Brain microvascular endothelial cell (primary cell): ENCODE data around the gene FLII.

ENCODE experiments used
- DNase-seq: peaks from one replicate; pipeline ENCODE4 v3.0.0-alpha.2; 2020
- H3K27ac ChIP-seq: fragments of 250-450 bp; sonication (Bioruptor Pico); 2 replicates; pipeline ENCODE4 v1.5.1; 2020; ENCODE audit warnings: mild to moderate bottlenecking, moderate library complexity
- H3K27me3 ChIP-seq: fragments of 250-450 bp; sonication (Bioruptor Pico); replicated peaks from 2 replicates; pipeline ENCODE4 v1.5.1; 2020; ENCODE audit warnings: mild to moderate bottlenecking
- H3K36me3 ChIP-seq: fragments of 250-450 bp; sonication (Bioruptor Pico); replicated peaks from 2 replicates; pipeline ENCODE4 v1.5.1; 2020; ENCODE audit warnings: mild to moderate bottlenecking
- H3K4me3 ChIP-seq: 2 replicates; pipeline ENCODE4 v1.5.1; 2011; ENCODE audit warnings: low read depth, mild to moderate bottlenecking, control low read depth, low read length, moderate library complexity
- in situ Hi-C: cut with HindIII; loops from 2 replicates; pipeline ENCODE4 v1.10.0; 2017; ENCODE audit warnings: low sequenced_read_pairs, low pct_ligation_motif_present
- TF ChIP-seq, protein P1 (sequence below): IDR thresholded peaks from 2 replicates; pipeline ENCODE4 v1.5.1; 2011; ENCODE audit warnings: low read depth, mild to moderate bottlenecking, moderate library complexity, low read length, control low read depth, inconsistent platforms; ENCODE audit errors: missing control alignments

FLII gene

DNA sequence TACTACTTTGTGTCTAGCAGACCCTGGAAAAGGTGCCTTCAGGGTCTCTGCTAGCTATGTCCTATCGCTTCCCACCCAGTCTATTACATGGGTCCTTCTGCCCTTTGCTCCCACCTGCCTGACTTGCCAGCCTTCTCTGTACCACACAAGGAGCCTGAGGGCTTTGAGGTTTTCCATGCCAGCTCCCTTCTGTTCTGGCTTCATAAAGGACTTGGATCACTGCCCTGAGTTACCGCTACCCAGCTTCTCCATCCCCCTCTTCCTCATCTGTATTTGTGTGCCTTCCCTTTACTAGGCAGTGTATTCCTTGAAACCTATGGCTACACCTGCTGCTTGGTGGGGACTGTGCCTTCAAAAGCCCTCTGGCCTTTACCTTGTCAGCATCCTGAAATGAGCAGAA is 52.7 kb downstream of the FLII start:
- peaks cover 35% of the 10 kb centered on the region for H3K36me3 ChIP-seq
- in situ Hi-C loops: no loop called here
- TF ChIP-seq, protein P1, sequence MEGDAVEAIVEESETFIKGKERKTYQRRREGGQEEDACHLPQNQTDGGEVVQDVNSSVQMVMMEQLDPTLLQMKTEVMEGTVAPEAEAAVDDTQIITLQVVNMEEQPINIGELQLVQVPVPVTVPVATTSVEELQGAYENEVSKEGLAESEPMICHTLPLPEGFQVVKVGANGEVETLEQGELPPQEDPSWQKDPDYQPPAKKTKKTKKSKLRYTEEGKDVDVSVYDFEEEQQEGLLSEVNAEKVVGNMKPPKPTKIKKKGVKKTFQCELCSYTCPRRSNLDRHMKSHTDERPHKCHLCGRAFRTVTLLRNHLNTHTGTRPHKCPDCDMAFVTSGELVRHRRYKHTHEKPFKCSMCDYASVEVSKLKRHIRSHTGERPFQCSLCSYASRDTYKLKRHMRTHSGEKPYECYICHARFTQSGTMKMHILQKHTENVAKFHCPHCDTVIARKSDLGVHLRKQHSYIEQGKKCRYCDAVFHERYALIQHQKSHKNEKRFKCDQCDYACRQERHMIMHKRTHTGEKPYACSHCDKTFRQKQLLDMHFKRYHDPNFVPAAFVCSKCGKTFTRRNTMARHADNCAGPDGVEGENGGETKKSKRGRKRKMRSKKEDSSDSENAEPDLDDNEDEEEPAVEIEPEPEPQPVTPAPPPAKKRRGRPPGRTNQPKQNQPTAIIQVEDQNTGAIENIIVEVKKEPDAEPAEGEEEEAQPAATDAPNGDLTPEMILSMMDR: no peak
- H3K4me3 ChIP-seq: no peak overlapping the region
- H3K27me3 ChIP-seq: no peaks in the 10 kb centered on the region
- DNase-seq: no peak
- no peak overlapping the region for H3K27ac ChIP-seq

DNA sequence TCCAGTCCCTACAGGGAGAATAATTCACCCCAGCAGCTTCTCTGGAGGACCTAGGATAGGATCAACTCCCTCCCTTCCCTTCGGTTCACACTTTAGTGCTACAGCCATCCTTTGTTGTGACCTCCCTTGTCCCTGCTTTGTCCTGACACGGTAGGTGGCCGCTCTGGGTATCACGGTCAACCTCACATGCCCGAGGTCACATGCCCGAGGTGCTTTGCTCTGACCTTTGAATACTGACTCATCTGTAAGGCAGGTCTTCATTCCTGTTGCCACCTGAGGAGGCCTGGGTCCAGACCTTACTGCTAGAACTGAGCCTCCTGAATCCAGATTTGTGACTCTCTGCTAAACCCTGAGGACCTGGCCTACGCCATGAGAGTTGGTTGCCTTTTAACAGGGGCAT is 55.2 kb downstream of the FLII start:
- H3K27me3 ChIP-seq: no peaks in the 10 kb centered on the region
- H3K27ac ChIP-seq: no peak overlapping the region
- H3K36me3 ChIP-seq: peaks cover 30% of the 10 kb centered on the region
- in situ Hi-C loops: no loop called here
- TF ChIP-seq, protein P1: no peak
- DNase-seq: no peak
- H3K4me3 ChIP-seq: no peak overlapping the region

DNA sequence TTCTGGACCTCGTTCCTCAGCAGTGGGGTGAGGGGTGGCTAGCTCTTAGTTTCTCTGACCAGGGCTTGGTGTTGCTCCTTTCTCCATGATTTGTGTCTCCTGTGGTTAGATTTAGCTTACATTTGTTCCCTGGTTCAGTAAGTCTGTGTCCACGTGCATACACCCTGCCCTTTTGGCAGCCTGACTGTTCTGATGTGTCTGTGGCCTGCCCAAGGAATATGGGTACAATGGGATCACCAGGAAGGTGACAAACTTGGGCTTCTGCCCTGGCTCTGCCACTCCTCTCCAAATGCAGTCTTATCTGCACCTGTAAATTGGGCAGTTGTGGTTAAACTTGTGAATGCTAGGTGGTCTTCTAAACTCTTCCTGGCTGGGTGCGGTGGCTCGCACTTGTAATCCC is 57.4 kb downstream of the FLII start:
- TF ChIP-seq, protein P1: no peak
- no peak overlapping the region for H3K4me3 ChIP-seq
- DNase-seq: no peak
- no peak overlapping the region for H3K27ac ChIP-seq
- no peaks in the 10 kb centered on the region for H3K27me3 ChIP-seq
- in situ Hi-C loops: no loop called here
- H3K36me3 ChIP-seq: peaks cover 35% of the 10 kb centered on the region

DNA sequence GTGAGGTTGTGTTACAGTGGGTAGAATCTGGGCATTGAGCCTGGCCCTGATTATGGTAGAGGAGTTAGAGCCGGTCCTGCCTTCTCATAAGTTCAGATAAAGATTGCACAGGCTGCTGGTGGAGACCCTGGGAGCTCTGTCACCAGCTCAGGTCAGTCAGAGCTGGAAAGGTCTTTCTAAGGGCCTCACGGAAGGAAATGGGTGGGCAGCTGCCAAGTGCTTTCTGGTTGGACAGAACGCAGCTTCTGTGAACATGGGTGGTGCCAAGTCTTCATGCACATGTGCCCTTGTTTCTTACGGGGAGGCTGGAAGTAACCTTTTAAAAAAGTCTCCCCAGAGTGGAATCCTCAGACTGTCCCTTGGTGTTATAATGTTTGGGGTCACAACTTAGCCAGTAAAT is 60.0 kb downstream of the FLII start:
- in situ Hi-C loops: no loop called here
- TF ChIP-seq, protein P1: no peak
- H3K27me3 ChIP-seq: no peaks in the 10 kb centered on the region
- DNase-seq: no peak
- H3K36me3 ChIP-seq: peaks cover 39% of the 10 kb centered on the region
- H3K27ac ChIP-seq: no peak overlapping the region
- no peak overlapping the region for H3K4me3 ChIP-seq

DNA sequence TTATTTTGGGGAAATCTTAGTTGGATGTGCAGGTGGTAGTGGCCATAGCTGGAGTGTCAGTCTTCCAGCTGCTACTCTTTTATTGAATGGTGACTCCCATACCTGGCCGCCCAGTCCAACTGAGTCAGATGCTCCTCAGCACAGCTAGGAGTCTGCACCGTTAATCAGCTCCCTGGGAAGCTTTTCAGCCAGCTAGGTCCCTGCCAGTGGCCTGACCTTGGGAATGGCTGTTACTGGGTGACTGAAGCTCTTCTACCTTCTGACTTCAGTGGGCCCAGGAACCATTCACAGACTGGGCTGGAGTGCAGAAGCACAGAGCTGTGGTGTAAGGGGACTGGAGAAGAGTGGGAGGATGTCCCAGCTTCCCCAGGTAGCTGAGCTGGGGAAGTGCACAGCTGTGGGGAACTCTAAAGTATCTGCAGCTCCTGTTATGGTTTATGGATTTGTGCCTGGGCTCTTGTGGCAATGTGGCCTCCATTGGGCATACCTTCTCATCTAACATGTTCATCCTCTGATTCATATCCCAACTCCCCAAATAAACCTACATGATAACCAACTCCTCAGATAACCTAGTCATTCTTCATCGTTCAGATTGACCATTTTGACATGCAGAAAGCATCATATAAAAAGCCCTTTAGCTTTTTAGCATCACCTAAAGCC is 60.9 kb downstream of the FLII start:
- TF ChIP-seq, protein P1: no peak
- Histone ChIP-seq H3K4me3 (no peak overlapping the region), H3K36me3 (peaks cover 35% of the 10 kb centered on the region), H3K27ac (no peak overlapping the region), H3K27me3 (no peaks in the 10 kb centered on the region)
- in situ Hi-C loops: no loop called here
- DNase-seq: no peak

DNA sequence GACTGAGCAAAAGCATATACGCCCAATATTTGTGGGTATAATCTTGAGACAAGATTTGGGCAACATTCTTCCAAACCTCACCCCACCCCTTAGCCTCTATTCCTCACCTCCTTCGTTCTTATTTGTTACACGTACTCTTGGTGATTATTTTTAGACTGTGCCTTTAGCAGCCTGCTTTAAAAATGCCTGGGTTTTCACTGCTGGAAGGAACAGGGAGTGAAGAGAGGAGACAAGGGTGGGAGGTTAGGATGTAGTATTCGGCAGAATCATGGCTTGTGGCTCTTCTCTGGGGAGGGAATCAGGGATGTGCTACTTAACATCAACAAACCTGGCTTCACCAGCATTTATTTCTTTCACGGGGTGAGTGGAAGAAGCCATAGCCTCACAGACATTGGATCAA is 63.3 kb downstream of the FLII start:
- TF ChIP-seq, protein P1: no peak
- H3K36me3 ChIP-seq: peaks cover 33% of the 10 kb centered on the region
- no peak overlapping the region for H3K4me3 ChIP-seq
- H3K27ac ChIP-seq: no peak overlapping the region
- DNase-seq: no peak
- in situ Hi-C loops: no loop called here
- no peaks in the 10 kb centered on the region for H3K27me3 ChIP-seq
